Astrocyte of the cerebellum (primary cell): ENCODE results near the gene IFNA21.

Experiments
- DNase-seq: peaks from one replicate; pipeline ENCODE4 v3.0.0-alpha.2; 2011; ENCODE audit warnings: low read depth
- H3K4me3 ChIP-seq: 2 replicates; pipeline ENCODE4 v1.5.1; 2011; ENCODE audit warnings: mild to moderate bottlenecking, low read depth, low read length, moderate library complexity
- in situ Hi-C: cut with HindIII; loops from 2 replicates; pipeline ENCODE4 v1.10.0; 2017; ENCODE audit warnings: low sequenced_read_pairs
- TF ChIP-seq, protein P1 (sequence below): IDR thresholded peaks from 2 replicates; pipeline ENCODE4 v1.5.1; 2012; ENCODE audit warnings: low read length, low read depth, moderate library complexity, mild to moderate bottlenecking; ENCODE audit errors: missing control alignments

IFNA21 gene

DNA sequence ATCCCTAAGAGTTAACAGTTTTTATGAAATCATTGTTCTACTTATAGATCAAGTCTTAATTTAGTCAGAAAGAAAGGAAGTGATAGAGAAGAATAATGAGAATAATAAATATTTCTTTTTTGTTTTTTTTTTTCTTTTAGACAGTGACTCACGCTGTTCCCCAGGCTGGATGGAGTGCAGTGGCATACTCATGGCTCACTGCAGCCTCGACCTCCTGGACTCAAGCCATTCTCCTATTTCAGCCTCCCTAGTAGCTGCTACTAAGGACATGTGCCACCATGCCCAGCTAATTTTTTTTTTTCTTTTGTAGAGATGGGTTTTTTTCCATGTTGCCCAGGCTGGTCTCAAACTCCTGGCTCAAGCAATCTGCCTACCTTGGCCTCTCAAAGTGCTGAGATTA lies 11.0 kb downstream of the IFNA21 start:
- TF ChIP-seq, protein P1, sequence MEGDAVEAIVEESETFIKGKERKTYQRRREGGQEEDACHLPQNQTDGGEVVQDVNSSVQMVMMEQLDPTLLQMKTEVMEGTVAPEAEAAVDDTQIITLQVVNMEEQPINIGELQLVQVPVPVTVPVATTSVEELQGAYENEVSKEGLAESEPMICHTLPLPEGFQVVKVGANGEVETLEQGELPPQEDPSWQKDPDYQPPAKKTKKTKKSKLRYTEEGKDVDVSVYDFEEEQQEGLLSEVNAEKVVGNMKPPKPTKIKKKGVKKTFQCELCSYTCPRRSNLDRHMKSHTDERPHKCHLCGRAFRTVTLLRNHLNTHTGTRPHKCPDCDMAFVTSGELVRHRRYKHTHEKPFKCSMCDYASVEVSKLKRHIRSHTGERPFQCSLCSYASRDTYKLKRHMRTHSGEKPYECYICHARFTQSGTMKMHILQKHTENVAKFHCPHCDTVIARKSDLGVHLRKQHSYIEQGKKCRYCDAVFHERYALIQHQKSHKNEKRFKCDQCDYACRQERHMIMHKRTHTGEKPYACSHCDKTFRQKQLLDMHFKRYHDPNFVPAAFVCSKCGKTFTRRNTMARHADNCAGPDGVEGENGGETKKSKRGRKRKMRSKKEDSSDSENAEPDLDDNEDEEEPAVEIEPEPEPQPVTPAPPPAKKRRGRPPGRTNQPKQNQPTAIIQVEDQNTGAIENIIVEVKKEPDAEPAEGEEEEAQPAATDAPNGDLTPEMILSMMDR, result no peak
- DNase-seq, result no peak
- no peak overlapping the region for H3K4me3 ChIP-seq
- in situ Hi-C loops, result no loop called here

DNA sequence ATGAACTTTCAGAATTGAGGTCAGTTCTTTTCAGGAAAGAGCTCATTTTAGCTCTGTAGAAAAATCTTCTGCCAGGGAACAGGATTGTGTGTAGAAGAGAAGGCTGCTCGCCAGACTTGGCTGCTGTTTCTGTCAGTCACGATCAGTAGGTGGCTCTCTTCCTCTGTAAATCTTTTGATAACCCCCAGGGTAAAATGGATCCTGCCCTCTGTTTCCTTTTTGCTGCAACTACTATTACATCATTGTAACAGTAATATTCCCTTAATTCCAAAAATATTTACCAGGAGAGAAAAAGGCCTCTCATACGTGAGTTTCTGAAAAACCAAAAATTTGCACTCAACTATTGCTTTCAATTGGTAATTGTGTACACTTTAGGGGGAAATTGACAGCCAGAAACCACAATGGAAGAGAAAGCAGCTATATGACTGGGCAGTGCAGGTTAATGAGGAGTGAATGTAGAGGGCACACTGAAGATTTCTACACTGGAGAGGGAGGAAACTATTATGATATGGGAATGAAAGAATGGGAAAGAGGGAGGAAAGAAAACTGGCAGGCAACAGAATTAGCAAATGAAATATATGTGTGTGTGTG lies 12.3 kb downstream of the IFNA21 start:
- in situ Hi-C loops, result no loop called here
- TF ChIP-seq, protein P1, result peak; percentile 17
- DNase-seq, result peak; percentile 6
- H3K4me3 ChIP-seq, result no peak overlapping the region

DNA sequence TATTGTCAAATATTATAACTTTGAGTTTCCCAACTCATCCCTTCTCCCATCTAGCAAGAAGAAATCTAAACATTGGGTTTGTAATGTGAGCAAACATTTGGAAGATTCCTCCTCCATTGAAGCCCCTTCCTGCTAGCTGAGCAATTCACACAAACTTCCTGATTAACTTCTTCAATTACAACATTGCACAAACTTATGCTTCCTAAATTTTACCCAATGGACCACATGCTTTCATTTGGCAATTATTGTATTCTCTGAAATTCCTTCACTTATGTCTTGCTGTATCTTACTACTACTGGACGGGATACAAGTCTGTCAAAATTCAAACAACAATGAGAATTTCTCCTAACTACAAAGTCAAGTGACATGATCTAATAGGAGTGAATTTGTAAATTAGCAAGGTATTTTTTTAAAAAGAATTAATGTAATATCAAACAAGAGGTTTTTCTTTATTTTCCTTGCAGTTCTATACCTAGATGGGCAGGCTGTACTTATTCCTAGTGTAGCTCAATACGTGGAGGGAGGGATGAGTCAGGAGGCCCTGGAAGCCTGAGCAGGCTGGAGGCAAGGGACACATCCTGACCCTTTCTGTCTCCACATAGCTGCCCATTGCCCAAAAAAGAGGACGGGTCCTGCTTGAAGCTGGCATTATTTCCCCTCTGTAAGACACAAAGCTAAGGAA lies 13.0 kb downstream of the IFNA21 start:
- in situ Hi-C loops, result no loop called here
- TF ChIP-seq, protein P1, result no peak
- DNase-seq, result no peak
- H3K4me3 ChIP-seq, result no peak overlapping the region

DNA sequence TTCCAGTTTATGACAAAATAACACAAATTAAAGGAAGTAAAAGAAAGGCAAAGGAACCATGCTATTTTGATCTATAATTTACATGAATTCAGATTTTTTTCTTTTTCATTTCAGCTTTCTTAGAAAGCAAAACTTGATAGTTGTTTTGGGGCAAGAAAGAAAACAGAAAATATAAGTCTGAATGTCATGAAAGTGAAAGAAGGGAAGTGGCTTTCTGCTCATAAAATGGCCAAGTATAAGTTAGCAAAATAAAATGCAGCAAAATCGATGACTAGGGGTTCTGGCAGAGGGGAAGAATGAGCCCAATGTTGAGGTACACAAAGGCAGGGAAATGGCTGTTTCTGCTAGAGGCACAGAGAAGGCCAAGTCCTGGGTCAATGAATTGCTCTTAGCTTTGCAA lies 21.9 kb downstream of the IFNA21 start:
- TF ChIP-seq, protein P1, result no peak
- no peak overlapping the region for H3K4me3 ChIP-seq
- no peak for DNase-seq
- in situ Hi-C loops, result no loop called here

DNA sequence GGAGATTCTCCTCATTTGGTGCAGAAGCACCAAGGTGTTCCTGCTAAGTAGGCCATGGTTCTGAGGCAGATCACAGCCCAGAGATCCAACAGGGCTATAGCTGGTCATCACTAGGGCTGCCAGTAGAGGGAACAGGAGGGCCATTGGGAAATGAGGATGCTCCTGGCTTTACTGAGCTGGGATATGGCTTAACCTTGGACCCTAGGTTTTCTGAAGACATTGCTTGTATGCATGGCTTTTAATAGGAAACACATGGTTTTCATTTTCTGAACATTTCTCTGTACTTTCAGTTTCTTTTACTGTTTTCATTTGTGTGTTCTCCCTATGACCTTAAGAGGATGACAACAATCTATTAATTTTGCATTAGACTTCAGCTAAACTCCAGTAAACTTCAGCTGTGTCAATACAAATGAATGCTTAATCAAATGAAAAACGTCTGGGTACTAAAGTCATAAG lies 25.0 kb downstream of the IFNA21 start, which contains the start of gene IFNW1:
IFNW1 (minus strand) TSS at position 406 of the 456 bp plus-strand sequence; CDS start at position 144, 262 bp downstream.
- TF ChIP-seq, protein P1, result peak; percentile 29
- in situ Hi-C loops, result no loop called here
- DNase-seq, result no peak
- H3K4me3 ChIP-seq, result no peak within 1 kb of the TSS

DNA sequence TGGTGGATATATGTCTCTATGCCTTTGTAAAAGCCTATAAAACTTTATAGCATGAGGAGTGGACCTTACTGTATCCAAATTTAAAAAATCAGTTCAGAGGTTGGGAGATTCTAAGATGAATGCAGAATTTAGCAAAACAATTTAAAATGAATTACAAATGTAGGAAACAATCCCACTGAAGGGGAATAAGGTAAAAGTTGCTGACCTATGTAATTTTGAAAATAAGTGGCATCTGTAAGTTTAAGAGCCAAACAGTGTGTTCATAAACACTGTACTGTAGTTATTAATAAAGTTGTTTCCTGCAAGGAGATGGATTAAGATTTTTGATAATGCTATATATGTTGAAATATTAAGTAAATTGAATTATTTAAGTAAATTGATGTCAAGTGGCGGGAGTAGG lies 29.4 kb downstream of the IFNA21 start:
- in situ Hi-C loops, result no loop called here
- TF ChIP-seq, protein P1, result no peak
- H3K4me3 ChIP-seq, result no peak overlapping the region
- DNase-seq, result no peak
